Measurements from ENCODE around the gene UAP1. TPM values are rescaled to one million over a fixed set of nuclear protein-coding genes. Genes with fewer than 3 reads are reported as not detected.

UAP1 gene
- total RNA-seq, 1 experiment from 2014 or later, result 26.9 TPM

DNA sequence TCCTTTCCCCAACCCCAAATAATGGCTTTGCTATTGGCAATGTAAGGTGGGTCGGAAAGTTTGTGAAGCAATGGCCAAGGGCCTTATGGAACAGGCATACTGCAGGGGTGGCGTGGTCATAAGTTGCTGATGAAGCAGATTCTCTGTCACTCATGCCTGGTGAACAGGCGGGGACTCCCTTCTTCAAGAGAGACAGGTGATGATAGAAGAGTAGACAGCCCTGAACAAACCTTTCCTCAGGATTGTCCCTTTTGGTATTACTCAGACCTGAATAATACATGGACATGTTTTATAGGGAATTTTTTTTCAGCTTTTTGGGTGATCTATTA is 83.4 kb downstream of the UAP1 start:
- Histone ChIP-seq H3K23me2 (ENCODE audit: insufficient read length, low read depth, low read length, poor library complexity, severe bottlenecking) (no peaks in the 10 kb centered on the region), H3K79me1 (ENCODE audit: insufficient read depth, low read depth, low read length, poor library complexity, severe bottlenecking) (no peaks in the 10 kb centered on the region), H2BK12ac (ENCODE audit: insufficient read length, low read depth, low read length) (no peak overlapping the region), H3K9me3 (ENCODE audit: control insufficient read depth, low read depth, low read length) (no peaks in the 10 kb centered on the region), H3K14ac (ENCODE audit: insufficient read depth, low read length) (no peak overlapping the region), H2BK120ac (ENCODE audit: low read depth, low read length, poor library complexity, severe bottlenecking) (no peak overlapping the region), H2BK20ac (ENCODE audit: low read depth, low read length, poor library complexity, severe bottlenecking) (no peak overlapping the region), H3K23ac (ENCODE audit: insufficient read length, low read depth, low read length) (no peak overlapping the region), H4K5ac (ENCODE audit: insufficient read length, low read depth, low read length) (no peak overlapping the region), H2BK5ac (ENCODE audit: insufficient read length, low read length) (no peak overlapping the region), H3K56ac (ENCODE audit: insufficient read length, low read depth, low read length) (no peak overlapping the region), H2AFZ (ENCODE audit: low read length) (no peak overlapping the region), H2BK15ac (ENCODE audit: low read depth, low read length) (no peak overlapping the region), H3K27me3 (ENCODE audit: insufficient read depth, low read length) (no peaks in the 10 kb centered on the region), H3K4me2 (ENCODE audit: insufficient read depth, insufficient read length, low read length) (no peak overlapping the region), H3K9ac (ENCODE audit: extremely low read depth, insufficient read length, low read length) (no peak overlapping the region), H4K20me1 (ENCODE audit: control insufficient read depth, insufficient read depth, insufficient read length) (no peaks in the 10 kb centered on the region), H4K91ac (ENCODE audit: insufficient read length, low read depth, low read length) (no peak overlapping the region), H3T11ph (ENCODE audit: low read length) (no peak overlapping the region), H3K4ac (ENCODE audit: low read depth, low read length) (no peak overlapping the region), H2AK5ac (ENCODE audit: insufficient read length, low read length) (no peak overlapping the region), H3K18ac (ENCODE audit: insufficient read length, low read depth, low read length) (no peak overlapping the region), H3K4me1 (ENCODE audit: insufficient read depth, low read length) (no peaks in the 10 kb centered on the region), H3K27ac (ENCODE audit: insufficient read length, low read depth, low read length) (no peak overlapping the region), H3K79me2 (ENCODE audit: insufficient read depth, low read length) (no peaks in the 10 kb centered on the region), H4K8ac (replicated peaks; ENCODE audit: insufficient read length, low read depth, low read length) (no peak overlapping the region)
- no CpG with 5 or more reads among the region's 3 CpGs for WGBS (ENCODE audit: extremely low coverage, insufficient read length, low lambda C conversion rate)
- no peaks in the 10 kb centered on the region; the same call in 1 of the 2 replicates for H3K27me3 Mint-ChIP-seq (ENCODE audit: low read depth)
- H3K9me3 Mint-ChIP-seq, result no peaks in the 10 kb centered on the region
- TF ChIP-seq, protein P1, sequence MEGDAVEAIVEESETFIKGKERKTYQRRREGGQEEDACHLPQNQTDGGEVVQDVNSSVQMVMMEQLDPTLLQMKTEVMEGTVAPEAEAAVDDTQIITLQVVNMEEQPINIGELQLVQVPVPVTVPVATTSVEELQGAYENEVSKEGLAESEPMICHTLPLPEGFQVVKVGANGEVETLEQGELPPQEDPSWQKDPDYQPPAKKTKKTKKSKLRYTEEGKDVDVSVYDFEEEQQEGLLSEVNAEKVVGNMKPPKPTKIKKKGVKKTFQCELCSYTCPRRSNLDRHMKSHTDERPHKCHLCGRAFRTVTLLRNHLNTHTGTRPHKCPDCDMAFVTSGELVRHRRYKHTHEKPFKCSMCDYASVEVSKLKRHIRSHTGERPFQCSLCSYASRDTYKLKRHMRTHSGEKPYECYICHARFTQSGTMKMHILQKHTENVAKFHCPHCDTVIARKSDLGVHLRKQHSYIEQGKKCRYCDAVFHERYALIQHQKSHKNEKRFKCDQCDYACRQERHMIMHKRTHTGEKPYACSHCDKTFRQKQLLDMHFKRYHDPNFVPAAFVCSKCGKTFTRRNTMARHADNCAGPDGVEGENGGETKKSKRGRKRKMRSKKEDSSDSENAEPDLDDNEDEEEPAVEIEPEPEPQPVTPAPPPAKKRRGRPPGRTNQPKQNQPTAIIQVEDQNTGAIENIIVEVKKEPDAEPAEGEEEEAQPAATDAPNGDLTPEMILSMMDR (conservative IDR thresholded peaks at IDR 0.05), result no peak
- no peak overlapping the region for H3K27ac Mint-ChIP-seq
- no peak for DNase-seq
- H3K36me3 Mint-ChIP-seq (ENCODE audit: insufficient read depth in 1 of 3, low read depth in 3 of 3), result no peaks in the 10 kb centered on the region
- no peak overlapping the region for H3K4me3 Mint-ChIP-seq
- peaks cover 3 to 4% of the 10 kb centered on the region in 2 experiments; a peak in 1 of 4 replicates for H3K4me1 Mint-ChIP-seq

All from H9 (cell line).